ENCODE measurements around the gene CDC42EP1. TPM values are rescaled to one million over a fixed set of nuclear protein-coding genes. Genes with fewer than 3 reads are reported as not detected.

Gene CDC42EP1
- total RNA-seq, 1 experiment from 2014 or later: 12.7 TPM

DNA sequence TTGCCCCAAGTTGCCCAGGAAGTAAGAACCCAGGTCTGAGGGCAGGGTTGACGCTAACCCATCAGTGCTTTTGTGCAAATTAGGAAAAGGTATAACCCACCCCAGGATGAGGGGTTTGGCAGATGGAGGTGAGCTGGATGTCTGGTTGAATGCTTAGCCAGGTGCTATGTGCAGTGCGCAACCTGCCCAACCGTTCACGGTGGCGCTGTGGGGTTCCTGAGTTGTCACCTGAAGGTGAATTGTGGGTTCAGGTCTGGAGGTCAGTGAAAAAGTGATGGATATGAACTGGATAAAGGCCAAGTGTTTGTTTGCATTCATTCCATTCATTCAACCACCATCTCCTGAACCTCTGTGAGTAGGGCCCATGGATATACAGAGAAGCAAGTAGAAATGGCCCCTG lies 34.0 kb downstream of the CDC42EP1 start (continued):
- no peak for TF ChIP-seq ATF6 (CRISPR knock-in tag; IDR thresholded peaks at IDR 0.05)
- no peak for TF ChIP-seq GRHL2 (CRISPR knock-in tag; IDR thresholded peaks at IDR 0.05; ENCODE audit: insufficient replicate concordance, severe bottlenecking)

DNA sequence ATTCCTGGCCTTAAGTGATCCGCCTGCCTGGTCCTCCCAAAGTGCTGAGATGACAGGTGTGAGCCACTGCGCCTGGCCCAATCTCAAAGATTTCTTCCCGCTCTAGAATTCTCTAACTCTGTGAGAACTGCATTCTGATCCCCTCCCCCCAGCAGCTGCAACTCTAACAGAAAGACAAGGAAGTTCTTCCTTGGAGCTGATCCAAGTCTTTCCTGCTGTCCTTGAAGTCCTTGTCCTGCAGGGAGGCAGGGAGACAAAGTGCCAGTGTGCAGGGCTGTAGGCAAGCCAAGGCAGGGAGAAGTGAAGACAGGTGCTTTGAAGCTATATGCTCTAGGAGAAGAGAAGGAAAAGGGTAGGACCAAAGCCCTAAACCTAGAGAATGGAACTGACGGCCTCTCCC lies 38.9 kb downstream of the CDC42EP1 start:
- CTCF ChIA-PET: interaction anchor here (0.6 to 2.7 kb wide), 8 partner anchors 8 to 127 kb away, joined by 3 to 9 read pairs (median 4); no protein-coding TSS in a partner anchor
- no peaks in the 10 kb centered on the region for H3K9me3 Mint-ChIP-seq
- DNase-seq (ENCODE audit: low spot score) (no peak), ATAC-seq (no peak)
- no peak overlapping the region for H3K27ac Mint-ChIP-seq
- H3K36me3 Mint-ChIP-seq: no peaks in the 10 kb centered on the region
- no peaks in the 10 kb centered on the region; the same call in 1 of the 2 replicates for H3K27me3 Mint-ChIP-seq (ENCODE audit: low read depth)
- H3K4me1 Mint-ChIP-seq: peaks cover 17% of the 10 kb centered on the region
- no peak for TF ChIP-seq GABPB1 (CRISPR knock-in tag; IDR thresholded peaks at IDR 0.05)
- TF ChIP-seq ZNF532 (CRISPR knock-in tag; IDR thresholded peaks at IDR 0.05; ENCODE audit: borderline replicate concordance): no peak
- no peak for TF ChIP-seq MAX (CRISPR knock-in tag; IDR thresholded peaks at IDR 0.05)
- no peak for TF ChIP-seq ZNF232 (CRISPR knock-in tag; IDR thresholded peaks at IDR 0.05)
- TF ChIP-seq TEAD4 (CRISPR knock-in tag; IDR thresholded peaks at IDR 0.05): no peak
- TF ChIP-seq ETV6 (CRISPR knock-in tag; IDR thresholded peaks at IDR 0.05): no peak
- TF ChIP-seq ZBTB21 (CRISPR knock-in tag; IDR thresholded peaks at IDR 0.05; ENCODE audit: borderline replicate concordance): no peak
- no peak for TF ChIP-seq CBFB (CRISPR knock-in tag; IDR thresholded peaks at IDR 0.05; ENCODE audit: low read depth)
- no peak overlapping the region for H3K4me3 Mint-ChIP-seq
- POLR2A ChIA-PET: interaction anchor here (0.7 kb wide), 1 partner anchor 126 kb away, joined by 3 read pairs; no protein-coding TSS in a partner anchor

- Mint-ChIP-seq H3K27me3 (ENCODE audit: low read depth) (no peaks in the 10 kb centered on the region; the same call in 1 of the 2 replicates), H3K4me3 (peak overlapping the region; percentile 48), H3K27ac (peak overlapping the region; percentile 88), H3K36me3 (no peaks in the 10 kb centered on the region), H3K9me3 (no peaks in the 10 kb centered on the region), H3K4me1 (peaks cover 23% of the 10 kb centered on the region)
- ChIA-PET CTCF (interaction anchor here (1.1 to 5.7 kb wide), 6 partner anchors 9 to 128 kb away, joined by 3 to 59 read pairs (median 8); no protein-coding TSS in a partner anchor), POLR2A (interaction anchor here (0.6 kb wide), 1 partner anchor 130 kb away, joined by 3 read pairs; no protein-coding TSS in a partner anchor)
- TF ChIP-seq, protein P1, sequence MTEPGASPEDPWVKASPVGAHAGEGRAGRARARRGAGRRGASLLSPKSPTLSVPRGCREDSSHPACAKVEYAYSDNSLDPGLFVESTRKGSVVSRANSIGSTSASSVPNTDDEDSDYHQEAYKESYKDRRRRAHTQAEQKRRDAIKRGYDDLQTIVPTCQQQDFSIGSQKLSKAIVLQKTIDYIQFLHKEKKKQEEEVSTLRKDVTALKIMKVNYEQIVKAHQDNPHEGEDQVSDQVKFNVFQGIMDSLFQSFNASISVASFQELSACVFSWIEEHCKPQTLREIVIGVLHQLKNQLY (CRISPR knock-in tag; IDR thresholded peaks at IDR 0.05): no peak
- TF ChIP-seq ZNF425 (CRISPR knock-in tag; conservative IDR thresholded peaks at IDR 0.05) (no peak), CTCF (IDR thresholded peaks at IDR 0.05) (no peak), GRHL2 (CRISPR knock-in tag; IDR thresholded peaks at IDR 0.05; ENCODE audit: insufficient replicate concordance, severe bottlenecking) (no peak), ZNF121 (CRISPR knock-in tag; IDR thresholded peaks at IDR 0.05) (no peak), RELA (CRISPR knock-in tag; IDR thresholded peaks at IDR 0.05; ENCODE audit: borderline replicate concordance) (no peak), RORB (CRISPR knock-in tag; IDR thresholded peaks at IDR 0.05) (no peak), ZNF671 (CRISPR knock-in tag; IDR thresholded peaks at IDR 0.05) (no peak), SOX15 (CRISPR knock-in tag; IDR thresholded peaks at IDR 0.05) (no peak)
- TF ChIP-seq, protein P2, sequence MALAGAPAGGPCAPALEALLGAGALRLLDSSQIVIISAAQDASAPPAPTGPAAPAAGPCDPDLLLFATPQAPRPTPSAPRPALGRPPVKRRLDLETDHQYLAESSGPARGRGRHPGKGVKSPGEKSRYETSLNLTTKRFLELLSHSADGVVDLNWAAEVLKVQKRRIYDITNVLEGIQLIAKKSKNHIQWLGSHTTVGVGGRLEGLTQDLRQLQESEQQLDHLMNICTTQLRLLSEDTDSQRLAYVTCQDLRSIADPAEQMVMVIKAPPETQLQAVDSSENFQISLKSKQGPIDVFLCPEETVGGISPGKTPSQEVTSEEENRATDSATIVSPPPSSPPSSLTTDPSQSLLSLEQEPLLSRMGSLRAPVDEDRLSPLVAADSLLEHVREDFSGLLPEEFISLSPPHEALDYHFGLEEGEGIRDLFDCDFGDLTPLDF (CRISPR knock-in tag; IDR thresholded peaks at IDR 0.05): no peak
- TF ChIP-seq, protein P3, sequence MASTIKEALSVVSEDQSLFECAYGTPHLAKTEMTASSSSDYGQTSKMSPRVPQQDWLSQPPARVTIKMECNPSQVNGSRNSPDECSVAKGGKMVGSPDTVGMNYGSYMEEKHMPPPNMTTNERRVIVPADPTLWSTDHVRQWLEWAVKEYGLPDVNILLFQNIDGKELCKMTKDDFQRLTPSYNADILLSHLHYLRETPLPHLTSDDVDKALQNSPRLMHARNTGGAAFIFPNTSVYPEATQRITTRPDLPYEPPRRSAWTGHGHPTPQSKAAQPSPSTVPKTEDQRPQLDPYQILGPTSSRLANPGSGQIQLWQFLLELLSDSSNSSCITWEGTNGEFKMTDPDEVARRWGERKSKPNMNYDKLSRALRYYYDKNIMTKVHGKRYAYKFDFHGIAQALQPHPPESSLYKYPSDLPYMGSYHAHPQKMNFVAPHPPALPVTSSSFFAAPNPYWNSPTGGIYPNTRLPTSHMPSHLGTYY (CRISPR knock-in tag; IDR thresholded peaks at IDR 0.05): no peak
- DNase-seq (ENCODE audit: low spot score) (no peak), ATAC-seq (peak; percentile 3; the same call in 1 of the 2 replicates)
These were observed 40.9 kb downstream of the CDC42EP1 start for GRCh38 chr22:37601203-37601539.

Measured in WTC11 (cell line).